Activated CD8-positive, alpha-beta T cell treated with anti-CD3 and anti-CD28 coated beads for 36 hours (primary cell): Measurements from ENCODE around the gene KLK5. TPM values are rescaled to one million over a fixed set of nuclear protein-coding genes. Genes with fewer than 3 reads are reported as not detected.

Source experiments
- ATAC-seq: fragments of 200-7000 bp; cut with Tn5 transposase; one replicate; pipeline ENCODE4 v1.10.0; 2021; ENCODE audit warnings: mild to moderate bottlenecking, moderate library complexity
- CTCF ChIA-PET: fragments of 350-600 bp; sonication (Branson Sonifier 250); formaldehyde crosslinking; loops from one replicate; lab custom pipeline; 2021; ENCODE audit warnings: antibody characterized with exemption; lab: Charles Lee
- POLR2A ChIA-PET: fragments of 350-600 bp; sonication (Branson Sonifier 250); formaldehyde crosslinking; loops from one replicate; lab custom pipeline; 2021; ENCODE audit warnings: antibody characterized with exemption; lab: Charles Lee
- DNase-seq: peaks from one replicate; pipeline ENCODE4 v3.0.0-alpha.2; 2020
- H3K27ac Mint-ChIP-seq: one replicate; pipeline ENCODE4 v1.8.0; 2021; ENCODE audit warnings: mild to moderate bottlenecking, mixed read lengths
- H3K27me3 Mint-ChIP-seq: one replicate; pipeline ENCODE4 v1.8.0; 2021; ENCODE audit warnings: mixed read lengths
- H3K36me3 Mint-ChIP-seq: one replicate; pipeline ENCODE4 v1.8.0; 2021; ENCODE audit warnings: low read depth, mixed read lengths
- H3K4me1 Mint-ChIP-seq: one replicate; pipeline ENCODE4 v1.8.0; 2021; ENCODE audit warnings: low read depth, mixed read lengths
- H3K4me3 Mint-ChIP-seq: one replicate; pipeline ENCODE4 v1.8.0; 2021; ENCODE audit warnings: mild to moderate bottlenecking, moderate library complexity, mixed read lengths
- H3K9me3 Mint-ChIP-seq: one replicate; pipeline ENCODE4 v1.8.0; 2021; ENCODE audit warnings: mixed read lengths
- CTCF ChIP-seq: fragments of 200-600 bp; IDR thresholded peaks from one replicate; pipeline ENCODE4 v1.8.0; 2022; ENCODE audit warnings: antibody characterized with exemption, mild to moderate bottlenecking
- intact Hi-C: fragments of 100-400 bp; cut with micrococcal nuclease; formaldehyde crosslinking; loops from one replicate; pipeline ENCODE4 v1.10.0; 2022
- total RNA-seq, 2 experiments: library from RNA; stranded (reverse); gene quantifications; one replicate each; pipeline ENCODE4 v1.2.3, GENCODE V29; 2021

The KLK5 gene
- total RNA-seq, 2 experiments from 2014 or later = not detected

DNA sequence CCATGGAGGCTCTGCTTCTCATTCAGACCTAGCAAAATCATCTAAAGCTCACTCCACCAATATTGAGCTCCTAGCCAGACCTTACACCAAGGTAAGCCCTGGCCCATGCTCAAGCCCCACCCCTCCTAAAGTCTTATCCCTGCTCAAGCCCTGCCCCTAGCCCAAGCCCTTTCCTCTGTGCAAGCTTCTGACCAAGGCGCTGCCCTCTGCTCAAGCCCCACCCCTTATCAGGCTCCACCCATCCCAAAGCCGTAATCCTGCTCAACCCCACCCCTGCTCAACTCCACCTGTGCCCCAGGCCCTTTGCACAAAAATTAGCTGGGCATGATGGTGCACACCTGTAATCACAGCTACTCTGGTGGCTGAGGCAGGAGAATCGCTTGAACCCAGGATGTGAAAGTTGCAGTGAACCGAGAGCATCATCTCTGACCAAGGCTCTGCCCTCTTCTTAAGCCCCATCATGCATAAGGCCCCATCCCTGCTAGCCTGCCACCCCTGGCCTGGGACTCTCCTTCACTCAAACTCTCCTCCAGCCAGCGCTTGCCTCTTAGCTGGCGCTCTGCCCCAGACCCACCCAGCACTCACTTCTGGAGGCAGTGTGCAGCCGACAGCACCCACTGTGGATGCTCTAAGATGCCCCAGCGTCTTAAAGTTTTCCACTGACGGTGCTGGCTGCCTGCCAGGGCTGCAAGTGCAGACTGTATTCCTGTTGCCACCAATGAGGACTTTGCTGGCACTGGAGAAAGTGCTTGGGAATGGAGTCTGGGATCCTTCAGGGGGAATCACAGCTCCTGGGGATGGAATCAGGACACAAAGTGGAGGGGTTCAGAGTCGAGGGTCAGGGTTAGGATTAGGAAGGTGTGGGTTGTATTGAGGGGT, 58.1 kb downstream of the KLK5 start:
- intact Hi-C loops = no loop called here
- ATAC-seq = no peak
- H3K27ac Mint-ChIP-seq = no peak overlapping the region
- peaks cover 1% of the 10 kb centered on the region for H3K4me1 Mint-ChIP-seq
- peaks cover 5% of the 10 kb centered on the region for H3K9me3 Mint-ChIP-seq
- peaks cover 29% of the 10 kb centered on the region for H3K27me3 Mint-ChIP-seq
- ChIA-PET CTCF (interaction anchor here (0.9 kb wide), 1 partner anchor 27 kb away, joined by 4 read pairs; no protein-coding TSS in a partner anchor), POLR2A (no interaction called here)
- no peak for TF ChIP-seq CTCF
- no peak overlapping the region for H3K4me3 Mint-ChIP-seq
- DNase-seq = no peak
- no peaks in the 10 kb centered on the region for H3K36me3 Mint-ChIP-seq

Other genes with a start within 250 kb of the KLK5 start
- gene SHANK1, start 233.2 kb downstream of the KLK5 start, total RNA-seq = under 1 TPM in 1 of 2 experiments, not detected in 1; 0.25 TPM
- gene CLEC11A, start 229.7 kb downstream of the KLK5 start, total RNA-seq = 1 to 10 TPM; 2.2 to 2.7 TPM
- not detected for gene GPR32, start 182.6 kb downstream of the KLK5 start, total RNA-seq
- gene ACP4, start 162.6 kb downstream of the KLK5 start, total RNA-seq = not detected
- gene KLK1, start 129.3 kb downstream of the KLK5 start, total RNA-seq = under 1 TPM; 0.65 to 0.83 TPM
- gene KLK15, start 119.5 kb downstream of the KLK5 start, total RNA-seq = not detected
- not detected for gene KLK3, start 98.1 kb downstream of the KLK5 start, total RNA-seq
- gene KLK2, start 79.6 kb downstream of the KLK5 start, total RNA-seq = under 1 TPM; 0.51 to 0.90 TPM
- not detected for gene KLK4, start 41.6 kb downstream of the KLK5 start, total RNA-seq
- gene KLK6, start 16.6 kb upstream of the KLK5 start, total RNA-seq = not detected
- not detected for gene KLK7, start 30.9 kb upstream of the KLK5 start, total RNA-seq
- not detected for gene KLK8, start 48.6 kb upstream of the KLK5 start, total RNA-seq
- not detected for gene KLK10, start 66.7 kb upstream of the KLK5 start, total RNA-seq
- gene KLK11, start 73.6 kb upstream of the KLK5 start, total RNA-seq = not detected
- gene KLK12, start 82.0 kb upstream of the KLK5 start, total RNA-seq = not detected
- not detected for gene KLK13, start 112.1 kb upstream of the KLK5 start, total RNA-seq
- under 1 TPM; 0.32 to 0.43 TPM for gene KLK14, start 129.8 kb upstream of the KLK5 start, total RNA-seq
- gene CTU1, start 155.4 kb upstream of the KLK5 start, total RNA-seq = 10 to 100 TPM; 10.6 to 11.1 TPM
- gene SIGLEC9, start 171.9 kb upstream of the KLK5 start, total RNA-seq = under 1 TPM; 0.40 to 0.65 TPM
- gene SIGLEC7, start 189.3 kb upstream of the KLK5 start, total RNA-seq = not detected